Fibroblast of the aortic adventitia (primary cell): ENCODE results near the gene AKIRIN2. TPM values are rescaled to one million over a fixed set of nuclear protein-coding genes. Genes with fewer than 3 reads are reported as not detected.
A peak's percentile ranks its signal among the peaks of the same experiment; 100 is the strongest.
"Not testable (repeated sequence)": the region's sequence is repeated elsewhere in the genome, so short reads cannot be mapped to it uniquely, and the experiment has no call there.

Experiments used
- DNase-seq: peaks from one replicate; pipeline ENCODE4 v3.0.0-alpha.2; 2010; ENCODE audit warnings: low read depth
- H3K4me3 ChIP-seq: 2 replicates; pipeline ENCODE4 v1.5.1; 2011; ENCODE audit warnings: low read depth, mild to moderate bottlenecking, control low read depth, low read length, moderate library complexity
- total RNA-seq: library from RNA; depleted of rRNA; stranded (reverse); fragments of >200 nt; gene quantifications from 2 replicates; pipeline ENCODE4 v1.2.3, GENCODE V29; 2012; ENCODE audit warnings: low replicate concordance
- TF ChIP-seq, protein P1 (sequence below): IDR thresholded peaks from 2 replicates; pipeline ENCODE4 v1.5.1; 2011; ENCODE audit warnings: mild to moderate bottlenecking, low read length, control low read depth, inconsistent platforms; ENCODE audit not compliant: insufficient read depth

Gene AKIRIN2
- total RNA-seq, 1 donor: 14.9 TPM

DNA sequence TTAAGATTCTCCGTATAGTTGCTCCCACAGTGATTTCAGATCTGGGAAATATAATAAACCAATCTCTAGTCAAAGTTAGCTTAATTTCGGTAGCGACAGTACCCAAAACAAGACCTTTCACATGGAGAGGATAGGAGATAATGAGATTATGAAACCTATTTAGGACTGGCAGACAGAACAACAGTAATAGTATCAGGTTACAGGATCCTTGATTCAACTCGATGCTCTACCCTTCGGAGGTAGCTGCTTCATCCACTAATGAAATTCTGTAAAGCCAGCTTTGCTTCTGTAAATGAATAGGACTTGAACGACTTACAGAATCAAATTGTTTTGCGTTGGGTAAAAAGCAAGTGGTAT lies 534 bp upstream of the AKIRIN2 start:
- DNase-seq: no peak
- TF ChIP-seq, protein P1, sequence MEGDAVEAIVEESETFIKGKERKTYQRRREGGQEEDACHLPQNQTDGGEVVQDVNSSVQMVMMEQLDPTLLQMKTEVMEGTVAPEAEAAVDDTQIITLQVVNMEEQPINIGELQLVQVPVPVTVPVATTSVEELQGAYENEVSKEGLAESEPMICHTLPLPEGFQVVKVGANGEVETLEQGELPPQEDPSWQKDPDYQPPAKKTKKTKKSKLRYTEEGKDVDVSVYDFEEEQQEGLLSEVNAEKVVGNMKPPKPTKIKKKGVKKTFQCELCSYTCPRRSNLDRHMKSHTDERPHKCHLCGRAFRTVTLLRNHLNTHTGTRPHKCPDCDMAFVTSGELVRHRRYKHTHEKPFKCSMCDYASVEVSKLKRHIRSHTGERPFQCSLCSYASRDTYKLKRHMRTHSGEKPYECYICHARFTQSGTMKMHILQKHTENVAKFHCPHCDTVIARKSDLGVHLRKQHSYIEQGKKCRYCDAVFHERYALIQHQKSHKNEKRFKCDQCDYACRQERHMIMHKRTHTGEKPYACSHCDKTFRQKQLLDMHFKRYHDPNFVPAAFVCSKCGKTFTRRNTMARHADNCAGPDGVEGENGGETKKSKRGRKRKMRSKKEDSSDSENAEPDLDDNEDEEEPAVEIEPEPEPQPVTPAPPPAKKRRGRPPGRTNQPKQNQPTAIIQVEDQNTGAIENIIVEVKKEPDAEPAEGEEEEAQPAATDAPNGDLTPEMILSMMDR: no peak

DNA sequence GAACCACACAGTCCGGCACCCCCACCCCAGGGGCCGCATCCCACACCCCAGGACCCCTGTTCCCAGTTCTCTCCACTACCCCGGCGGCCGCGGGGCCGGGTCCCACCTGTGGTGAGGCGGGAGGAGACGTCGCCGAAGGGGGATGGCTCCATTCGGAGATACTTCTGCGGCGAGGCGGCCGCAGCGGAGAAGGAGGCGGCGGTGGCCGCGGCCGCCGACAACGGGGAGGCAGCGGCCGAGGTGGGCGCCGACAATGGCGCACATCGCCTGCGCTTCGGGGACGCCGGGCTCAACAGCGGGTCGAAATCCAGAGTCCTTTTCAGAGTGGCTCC lies 723 bp downstream of the AKIRIN2 start:
- TF ChIP-seq, protein P1: no peak
- DNase-seq: no peak
- peak overlapping the region; percentile 95 for H3K4me3 ChIP-seq

More for the DNA sequence above, 534 bp upstream of the AKIRIN2 start:
- H3K4me3 ChIP-seq: peak overlapping the region; percentile 60

DNA sequence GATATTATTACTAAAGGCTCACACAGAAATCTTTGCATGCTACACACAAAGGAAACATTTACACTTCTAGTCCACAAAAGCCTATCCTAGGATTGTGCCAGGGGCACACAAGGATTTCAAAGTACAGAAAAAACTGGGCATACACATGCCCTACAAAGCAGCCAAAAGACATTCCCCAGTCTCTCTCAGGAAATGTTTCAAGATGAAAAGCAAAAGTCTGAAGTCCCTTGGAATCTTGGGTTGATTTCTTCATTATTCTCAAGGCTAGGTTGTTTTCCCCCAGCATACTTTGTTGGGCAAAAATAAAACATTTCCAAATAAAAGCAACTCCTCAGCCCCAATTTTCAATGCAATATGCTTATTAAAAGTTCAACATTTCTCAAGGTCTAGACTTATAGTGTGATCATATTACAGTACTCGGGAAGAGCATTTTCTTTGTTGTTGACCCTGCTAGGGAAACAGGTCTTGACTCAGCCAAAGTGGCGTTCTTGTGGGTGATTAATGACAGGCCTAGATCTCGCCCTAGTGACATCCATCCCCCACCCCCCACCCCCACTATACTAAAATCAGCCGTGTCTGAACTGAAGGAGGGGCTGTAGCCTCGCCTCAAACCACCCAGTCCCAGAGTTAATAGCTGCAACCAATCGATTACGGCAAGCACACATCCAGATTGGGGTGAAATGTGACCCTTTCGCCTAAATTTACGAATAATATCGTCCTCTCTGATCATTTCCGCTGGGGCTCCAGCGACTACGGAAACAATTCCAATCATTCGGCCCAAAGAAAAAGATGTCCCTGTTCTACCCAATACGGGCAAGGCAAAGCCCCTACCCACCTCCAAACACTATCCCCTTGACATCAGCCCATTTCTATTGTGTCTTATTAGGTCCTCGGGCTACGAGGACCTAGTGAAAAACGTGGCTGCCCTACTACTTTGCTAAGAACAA lies 1.4 kb downstream of the AKIRIN2 start:
- H3K4me3 ChIP-seq: peak overlapping the region; percentile 95
- TF ChIP-seq, protein P1: no peak
- DNase-seq: peak; percentile 58

DNA sequence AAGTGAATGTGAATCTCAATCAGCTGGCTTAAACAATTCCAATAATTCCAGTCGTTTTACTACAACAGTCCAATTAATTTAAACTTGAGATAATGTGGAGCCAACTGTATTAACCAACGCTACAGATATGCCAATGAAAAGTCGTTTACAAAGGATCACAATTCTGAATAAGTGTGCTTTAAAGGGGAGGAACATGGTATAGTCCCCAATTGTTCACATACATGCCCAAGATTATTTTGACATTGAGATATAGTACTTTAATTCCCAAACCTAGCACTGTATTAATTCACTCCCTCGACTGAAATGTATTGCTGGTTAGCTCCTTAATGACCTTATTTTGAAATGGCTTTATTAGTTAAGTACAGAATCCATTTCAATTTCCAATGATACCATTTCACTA lies 2.5 kb downstream of the AKIRIN2 start:
- H3K4me3 ChIP-seq: peak overlapping the region; percentile 95
- DNase-seq: no peak
- TF ChIP-seq, protein P1: no peak

DNA sequence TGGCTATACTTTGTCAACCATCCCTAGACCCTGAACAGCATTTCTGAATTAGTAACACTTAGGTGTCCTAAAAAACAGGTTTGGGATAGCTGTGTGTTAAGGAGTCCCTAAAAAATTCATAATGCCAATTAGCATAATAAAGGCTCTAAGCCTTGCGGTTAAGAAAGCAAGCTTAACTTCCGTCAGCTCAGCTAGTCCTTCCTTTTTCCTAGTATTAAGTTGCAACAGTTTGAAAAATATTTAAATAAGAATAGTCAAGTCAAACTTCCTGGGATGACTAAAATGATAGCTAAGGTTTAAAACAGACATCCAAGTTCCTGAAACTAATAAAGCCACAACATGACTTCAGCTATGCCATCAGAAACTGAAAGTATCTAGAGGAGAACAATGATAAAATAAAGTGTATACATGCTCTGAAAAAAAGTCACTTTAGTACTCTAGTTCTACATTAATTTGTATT lies 3.5 kb downstream of the AKIRIN2 start:
- TF ChIP-seq, protein P1: no peak
- peak; percentile 43 for DNase-seq
- H3K4me3 ChIP-seq: peak overlapping the region; percentile 95

DNA sequence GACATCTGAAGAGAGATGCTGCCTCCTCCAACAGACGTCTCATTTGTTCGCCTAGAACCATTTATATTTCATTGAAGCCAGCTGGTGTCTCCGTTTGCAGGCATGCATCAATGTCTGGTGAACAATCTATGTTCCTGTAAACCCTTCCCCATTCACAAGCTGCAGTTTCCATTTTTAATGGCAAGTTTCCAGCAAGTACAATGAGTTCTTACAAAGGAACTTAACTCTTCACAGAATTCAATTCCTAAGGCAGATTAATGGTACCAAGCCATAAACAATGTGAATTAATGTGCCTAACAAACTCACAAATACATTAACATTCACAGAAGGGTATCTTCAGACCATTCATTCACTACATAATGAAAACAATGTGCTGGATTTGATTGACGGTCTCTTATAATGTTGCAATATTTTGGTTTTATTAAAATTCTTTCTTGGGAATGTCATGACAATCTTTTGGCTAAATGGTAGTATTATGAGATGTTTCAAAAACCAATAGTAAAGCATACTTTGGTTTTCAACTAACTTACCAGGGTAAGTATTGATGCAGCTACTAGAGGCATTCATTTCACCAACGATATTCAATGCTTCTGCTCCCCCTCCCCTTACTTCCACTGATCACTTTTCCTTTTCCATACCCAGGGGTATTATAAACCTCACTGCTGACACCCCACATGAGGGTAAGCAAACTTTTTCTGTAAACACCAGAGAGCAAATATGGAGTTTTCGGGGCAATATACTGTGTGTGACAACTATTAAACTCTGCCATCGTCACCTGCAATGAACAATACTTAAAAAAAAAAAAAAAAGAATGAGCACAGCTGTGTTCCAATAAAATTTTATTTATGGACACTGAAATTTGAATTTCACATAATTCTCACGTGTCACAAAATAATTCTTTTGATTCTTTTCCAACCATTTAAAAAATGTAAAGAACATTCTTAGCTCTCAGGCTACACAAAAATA lies 4.2 kb downstream of the AKIRIN2 start:
- DNase-seq: peak; percentile 92
- H3K4me3 ChIP-seq: peak overlapping the region; percentile 95
- TF ChIP-seq, protein P1: no peak

DNA sequence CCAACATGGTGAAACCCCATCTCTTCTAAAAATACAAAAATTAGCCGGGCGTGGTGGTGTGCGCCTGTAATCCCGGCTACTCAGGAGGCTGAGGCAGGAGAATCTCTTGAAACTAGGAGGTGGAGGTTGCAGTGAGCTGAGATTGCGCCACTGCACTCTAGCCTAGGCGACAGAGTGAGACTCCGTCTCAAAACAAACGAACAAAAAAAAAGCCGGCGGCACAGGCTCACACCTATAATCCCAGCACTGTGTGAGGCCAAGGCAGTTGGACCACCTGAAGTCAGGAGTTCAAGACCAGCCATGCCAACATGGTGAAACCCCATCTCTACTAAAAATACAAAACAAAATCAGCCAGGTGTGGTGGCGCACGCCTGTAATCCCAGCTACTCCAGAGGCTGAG lies 5.2 kb downstream of the AKIRIN2 start:
- not testable (repeated sequence) for H3K4me3 ChIP-seq, DNase-seq
